GM19438 (cell line): ENCODE data around the gene MORN5.

Source experiments
- ATAC-seq: cut with Tn5 transposase; IDR thresholded peaks from one replicate; pipeline ENCODE4 v1.9.1; 2021; ENCODE audit warnings: low read depth; ENCODE audit not compliant: unreplicated experiment

The MORN5 gene

DNA sequence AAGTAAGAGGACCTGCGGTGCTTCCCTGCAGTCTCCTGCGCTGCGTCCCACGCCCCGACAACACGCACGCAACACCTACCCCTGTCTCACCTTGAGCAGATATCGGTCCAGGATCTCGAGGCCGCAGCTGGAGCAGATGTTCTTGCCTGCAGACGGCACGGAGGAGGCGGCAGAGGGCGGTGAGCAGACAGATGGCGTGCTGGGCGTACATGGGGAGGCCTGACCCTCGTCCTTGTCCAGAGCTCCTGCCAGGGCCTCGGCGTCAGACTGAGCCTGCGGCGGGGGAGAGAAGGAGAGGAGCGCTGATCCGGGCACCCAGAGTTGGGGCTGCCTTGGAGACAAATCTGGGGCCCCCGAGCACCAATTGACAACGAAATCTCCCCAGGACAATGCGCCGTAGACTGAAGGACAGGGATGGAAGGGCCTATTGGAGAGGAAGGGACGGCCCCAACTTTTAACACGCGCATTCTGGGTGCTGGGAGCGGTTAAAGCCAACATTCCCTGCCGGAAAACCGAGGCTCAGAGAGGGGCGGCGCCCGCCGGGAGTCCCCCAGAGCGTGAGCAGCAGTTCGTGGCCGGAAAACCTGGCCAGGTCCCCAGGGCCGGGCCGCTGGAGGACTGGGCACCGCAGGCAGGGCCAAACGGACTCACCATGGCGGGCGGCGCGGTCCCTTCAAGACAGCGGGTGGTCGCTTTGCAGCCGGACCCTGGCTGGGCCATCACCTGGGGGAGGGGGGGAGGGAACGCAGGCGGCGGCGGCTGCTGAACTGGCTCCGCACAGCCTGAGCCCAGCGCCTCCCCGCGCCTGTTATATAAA, 67.3 kb downstream of the MORN5 start:
- no peak for ATAC-seq

DNA sequence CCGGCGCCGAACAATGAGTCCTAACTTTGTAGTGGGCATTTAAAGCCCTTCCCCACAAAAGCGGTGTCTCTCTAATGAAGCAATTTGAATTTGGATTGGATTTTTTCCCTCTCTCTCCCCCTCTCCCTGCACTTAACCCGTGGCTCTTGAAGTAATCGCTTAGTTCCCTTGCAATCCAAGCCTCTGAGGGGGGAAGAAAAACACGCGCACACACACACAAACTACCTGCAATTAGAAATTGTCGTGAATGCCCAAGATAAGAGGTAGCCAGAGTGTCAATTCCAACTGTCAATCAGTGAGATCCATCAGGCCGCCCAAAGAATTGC, 67.8 kb downstream of the MORN5 start:
- no peak for ATAC-seq

DNA sequence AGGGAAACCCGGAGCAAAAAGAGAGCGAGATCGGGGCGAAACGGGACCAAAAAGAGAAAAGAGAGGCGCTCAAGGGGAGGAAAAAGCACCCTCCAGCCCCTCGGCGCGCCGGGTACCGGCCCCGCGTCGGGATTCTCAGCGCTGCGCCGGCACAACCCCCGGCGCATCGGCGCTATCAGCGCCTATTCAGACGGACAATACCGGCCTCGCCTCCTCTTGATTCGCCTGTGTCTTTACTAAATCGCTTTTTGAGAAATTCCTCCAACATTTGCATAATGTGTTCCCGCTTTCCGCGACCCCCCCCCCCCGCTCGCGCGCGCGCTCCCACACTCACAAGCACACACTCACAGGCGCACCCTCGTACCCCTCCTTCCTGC, 68.5 kb downstream of the MORN5 start:
- ATAC-seq, result no peak

GRCh38 chr9:122228568-122229484, 69.1 kb downstream of the MORN5 start, which contains the start of gene LHX6:
Gene LHX6, minus strand, starts transcription at chr9:122228957. Its CDS starts 217 bp downstream, at chr9:122228740.
- no peak for ATAC-seq

- no peak for ATAC-seq
Observed at GRCh38 chr9:122229485-122229837, 69.8 kb downstream of the MORN5 start.

- ATAC-seq, result no peak
Observed at GRCh38 chr9:122232796-122233306, 73.1 kb downstream of the MORN5 start.

GRCh38 chr9:122234022-122234748, 74.5 kb downstream of the MORN5 start:
- ATAC-seq, result no peak

GRCh38 chr9:122236681-122237080, 77.0 kb downstream of the MORN5 start:
- no peak for ATAC-seq

- ATAC-seq, result no peak
Observed at GRCh38 chr9:122239722-122240121, 80.0 kb downstream of the MORN5 start.

GRCh38 chr9:122244349-122244748, 84.6 kb downstream of the MORN5 start:
- ATAC-seq, result no peak

DNA sequence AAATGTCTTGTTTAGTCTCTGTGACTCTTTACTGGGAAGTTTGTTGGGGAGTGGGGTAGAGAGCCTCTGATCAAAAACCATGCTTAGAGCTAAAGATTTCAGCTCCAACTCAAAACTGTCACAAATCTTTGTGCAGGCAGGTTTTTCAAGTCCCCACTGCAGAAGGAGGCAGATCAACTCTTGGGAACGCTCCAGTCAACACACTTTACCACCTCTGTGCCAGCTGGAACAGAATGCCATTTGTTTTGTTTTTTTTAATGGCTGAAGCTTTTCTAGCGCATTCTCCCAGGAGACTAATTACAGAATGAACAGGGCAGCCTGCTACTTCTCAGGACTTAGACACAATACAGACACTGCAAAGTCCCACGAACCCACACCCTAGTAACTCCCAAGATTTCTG, 87.0 kb downstream of the MORN5 start:
- no peak for ATAC-seq

DNA sequence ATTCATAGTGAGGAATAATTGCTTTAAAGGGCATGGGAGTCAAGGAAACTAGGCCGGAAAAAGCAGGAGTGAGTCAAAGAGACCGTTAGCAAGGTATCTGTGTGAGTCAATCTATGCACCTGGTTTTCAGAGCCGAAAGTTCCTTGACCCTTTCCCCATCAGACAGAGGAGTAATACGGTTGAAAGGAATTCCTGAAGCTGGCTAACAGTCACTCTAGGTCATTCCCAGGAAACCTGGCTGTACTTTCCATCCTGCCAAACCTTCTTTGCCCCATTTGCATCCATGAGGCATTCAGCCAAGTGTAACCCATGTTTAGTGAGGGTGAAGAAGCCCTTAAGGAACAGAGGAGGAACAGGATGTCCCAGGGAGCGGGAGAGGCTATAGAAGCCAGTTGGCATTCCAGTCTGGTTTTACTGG, 88.7 kb downstream of the MORN5 start:
- no peak for ATAC-seq
